Measurements from ENCODE around the gene BMPR1A.

GRCh38 chr10:86936661-86937501 is 180.5 kb downstream of the BMPR1A start:
- TF ChIP-seq CTCF (IDR thresholded peaks at IDR 0.05) (no peak), SIN3A (IDR thresholded peaks at IDR 0.05; ENCODE audit: borderline replicate concordance, insufficient read depth, low read depth, low read length) (no peak), POLR2AphosphoS5 (IDR thresholded peaks at IDR 0.05; ENCODE audit: low read depth, low read length) (no peak)
- TF ChIP-seq, protein P1, sequence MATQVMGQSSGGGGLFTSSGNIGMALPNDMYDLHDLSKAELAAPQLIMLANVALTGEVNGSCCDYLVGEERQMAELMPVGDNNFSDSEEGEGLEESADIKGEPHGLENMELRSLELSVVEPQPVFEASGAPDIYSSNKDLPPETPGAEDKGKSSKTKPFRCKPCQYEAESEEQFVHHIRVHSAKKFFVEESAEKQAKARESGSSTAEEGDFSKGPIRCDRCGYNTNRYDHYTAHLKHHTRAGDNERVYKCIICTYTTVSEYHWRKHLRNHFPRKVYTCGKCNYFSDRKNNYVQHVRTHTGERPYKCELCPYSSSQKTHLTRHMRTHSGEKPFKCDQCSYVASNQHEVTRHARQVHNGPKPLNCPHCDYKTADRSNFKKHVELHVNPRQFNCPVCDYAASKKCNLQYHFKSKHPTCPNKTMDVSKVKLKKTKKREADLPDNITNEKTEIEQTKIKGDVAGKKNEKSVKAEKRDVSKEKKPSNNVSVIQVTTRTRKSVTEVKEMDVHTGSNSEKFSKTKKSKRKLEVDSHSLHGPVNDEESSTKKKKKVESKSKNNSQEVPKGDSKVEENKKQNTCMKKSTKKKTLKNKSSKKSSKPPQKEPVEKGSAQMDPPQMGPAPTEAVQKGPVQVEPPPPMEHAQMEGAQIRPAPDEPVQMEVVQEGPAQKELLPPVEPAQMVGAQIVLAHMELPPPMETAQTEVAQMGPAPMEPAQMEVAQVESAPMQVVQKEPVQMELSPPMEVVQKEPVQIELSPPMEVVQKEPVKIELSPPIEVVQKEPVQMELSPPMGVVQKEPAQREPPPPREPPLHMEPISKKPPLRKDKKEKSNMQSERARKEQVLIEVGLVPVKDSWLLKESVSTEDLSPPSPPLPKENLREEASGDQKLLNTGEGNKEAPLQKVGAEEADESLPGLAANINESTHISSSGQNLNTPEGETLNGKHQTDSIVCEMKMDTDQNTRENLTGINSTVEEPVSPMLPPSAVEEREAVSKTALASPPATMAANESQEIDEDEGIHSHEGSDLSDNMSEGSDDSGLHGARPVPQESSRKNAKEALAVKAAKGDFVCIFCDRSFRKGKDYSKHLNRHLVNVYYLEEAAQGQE (IDR thresholded peaks at IDR 0.05; ENCODE audit: insufficient read depth in 1 of 2, low read depth in 2 of 2, low read length in 1 of 2): no peak

All from Panc1 (cell line).